DOHH2 (cell line): Measurements from ENCODE around the gene LRRC3B.

Experiments used
- H3F3A ChIP-seq: fragments of 200-600 bp; sonication (generic), shearing (Covaris generic); 2 replicates; pipeline ENCODE4 v1.6.0; 2016; ENCODE audit warnings: antibody characterized with exemption, mild to moderate bottlenecking; ENCODE audit not compliant: control insufficient read depth, insufficient read depth
- H3K27ac ChIP-seq: fragments of 200-600 bp; sonication (generic); 2 replicates; pipeline ENCODE4 v1.5.1; 2014; ENCODE audit warnings: low read depth, mild to moderate bottlenecking, low read length, moderate library complexity
- H3K27me3 ChIP-seq: fragments of 200-600 bp; sonication (generic); 2 replicates; pipeline ENCODE4 v1.6.1; 2014; ENCODE audit warnings: mild to moderate bottlenecking, low read length, mixed read lengths; ENCODE audit not compliant: control insufficient read depth
- H3K36me3 ChIP-seq: fragments of 200-600 bp; sonication (generic); 2 replicates; pipeline ENCODE4 v1.6.1; 2014; ENCODE audit warnings: mild to moderate bottlenecking, low read length, moderate library complexity, mixed read lengths; ENCODE audit not compliant: control insufficient read depth
- H3K4me1 ChIP-seq: fragments of 200-600 bp; sonication (generic); 2 replicates; pipeline ENCODE4 v1.6.1; 2014; ENCODE audit warnings: mild to moderate bottlenecking, low read length, mixed read lengths; ENCODE audit not compliant: control insufficient read depth
- H3K4me2 ChIP-seq: fragments of 200-600 bp; sonication (generic); 2 replicates; pipeline ENCODE4 v1.6.0; 2014; ENCODE audit warnings: mild to moderate bottlenecking, low read length, moderate library complexity
- H3K4me3 ChIP-seq: fragments of 200-600 bp; sonication (generic); 2 replicates; pipeline ENCODE4 v1.5.1; 2014; ENCODE audit warnings: mild to moderate bottlenecking, low read length, mixed read lengths
- H3K79me2 ChIP-seq: fragments of 200-600 bp; sonication (generic); 2 replicates; pipeline ENCODE4 v1.6.1; 2014; ENCODE audit warnings: mild to moderate bottlenecking, low read length, mixed read lengths; ENCODE audit not compliant: control insufficient read depth
- H3K9me2 ChIP-seq: fragments of 200-600 bp; sonication (generic); replicated peaks from 2 replicates; pipeline ENCODE4 v1.6.1; 2014; ENCODE audit warnings: mild to moderate bottlenecking, low read length, mixed read lengths; ENCODE audit not compliant: control insufficient read depth
- H3K9me3 ChIP-seq: fragments of 200-600 bp; sonication (generic); 2 replicates; pipeline ENCODE4 v1.6.1; 2014; ENCODE audit warnings: antibody characterized with exemption, low read length, mixed read lengths; ENCODE audit not compliant: control insufficient read depth, insufficient read depth
- H4K20me1 ChIP-seq: fragments of 200-600 bp; sonication (generic); 2 replicates; pipeline ENCODE4 v1.6.0; 2014; ENCODE audit warnings: low read depth, mild to moderate bottlenecking, antibody characterized with exemption, low read length, moderate library complexity; ENCODE audit not compliant: control insufficient read depth, insufficient read depth
- EZH2phosphoT487 ChIP-seq: fragments of 200-600 bp; sonication (generic); IDR thresholded peaks from 2 replicates; pipeline ENCODE4 v1.6.1; 2017; ENCODE audit warnings: borderline replicate concordance, mild to moderate bottlenecking, antibody characterized with exemption, low read length, moderate library complexity, mixed read lengths
- TF ChIP-seq, protein P1 (sequence below): fragments of 200-600 bp; sonication (generic); IDR thresholded peaks from one replicate; pipeline ENCODE4 v1.5.1; 2014; ENCODE audit warnings: antibody characterized with exemption, mild to moderate bottlenecking, low read depth, low read length; ENCODE audit not compliant: poor library complexity, severe bottlenecking

Gene LRRC3B

DNA sequence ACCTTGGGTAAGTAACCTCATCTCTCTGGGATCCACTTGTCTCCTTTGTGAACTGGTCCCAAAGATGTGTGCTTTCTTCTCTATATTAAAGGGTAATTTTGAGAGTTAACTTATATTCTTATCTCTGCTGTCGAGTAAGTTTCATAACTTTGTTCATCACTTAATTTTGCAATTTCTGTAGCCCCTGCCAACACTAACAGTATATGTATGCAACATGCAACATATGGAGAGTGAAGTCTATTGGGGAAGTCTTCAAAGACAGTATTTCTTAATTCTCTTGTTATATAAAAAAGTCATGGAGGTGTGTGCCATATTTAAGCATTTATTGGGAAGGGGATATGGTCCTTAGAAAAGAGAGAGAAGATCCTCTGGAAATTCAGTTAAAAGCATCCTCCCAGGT is 85.9 kb downstream of the LRRC3B start:
- H3K27ac ChIP-seq: no peak overlapping the region
- no peaks in the 10 kb centered on the region for H3K4me1 ChIP-seq
- no peaks in the 10 kb centered on the region for H3K9me3 ChIP-seq
- H3K4me2 ChIP-seq: no peak overlapping the region
- H3K27me3 ChIP-seq: no peaks in the 10 kb centered on the region
- H4K20me1 ChIP-seq: no peaks in the 10 kb centered on the region
- no peaks in the 10 kb centered on the region for H3K9me2 ChIP-seq
- TF ChIP-seq EZH2phosphoT487: no peak
- TF ChIP-seq, protein P1, sequence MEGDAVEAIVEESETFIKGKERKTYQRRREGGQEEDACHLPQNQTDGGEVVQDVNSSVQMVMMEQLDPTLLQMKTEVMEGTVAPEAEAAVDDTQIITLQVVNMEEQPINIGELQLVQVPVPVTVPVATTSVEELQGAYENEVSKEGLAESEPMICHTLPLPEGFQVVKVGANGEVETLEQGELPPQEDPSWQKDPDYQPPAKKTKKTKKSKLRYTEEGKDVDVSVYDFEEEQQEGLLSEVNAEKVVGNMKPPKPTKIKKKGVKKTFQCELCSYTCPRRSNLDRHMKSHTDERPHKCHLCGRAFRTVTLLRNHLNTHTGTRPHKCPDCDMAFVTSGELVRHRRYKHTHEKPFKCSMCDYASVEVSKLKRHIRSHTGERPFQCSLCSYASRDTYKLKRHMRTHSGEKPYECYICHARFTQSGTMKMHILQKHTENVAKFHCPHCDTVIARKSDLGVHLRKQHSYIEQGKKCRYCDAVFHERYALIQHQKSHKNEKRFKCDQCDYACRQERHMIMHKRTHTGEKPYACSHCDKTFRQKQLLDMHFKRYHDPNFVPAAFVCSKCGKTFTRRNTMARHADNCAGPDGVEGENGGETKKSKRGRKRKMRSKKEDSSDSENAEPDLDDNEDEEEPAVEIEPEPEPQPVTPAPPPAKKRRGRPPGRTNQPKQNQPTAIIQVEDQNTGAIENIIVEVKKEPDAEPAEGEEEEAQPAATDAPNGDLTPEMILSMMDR: no peak
- H3K4me3 ChIP-seq: no peak overlapping the region
- H3K79me2 ChIP-seq: no peaks in the 10 kb centered on the region
- no peaks in the 10 kb centered on the region for H3F3A ChIP-seq
- H3K36me3 ChIP-seq: no peaks in the 10 kb centered on the region

DNA sequence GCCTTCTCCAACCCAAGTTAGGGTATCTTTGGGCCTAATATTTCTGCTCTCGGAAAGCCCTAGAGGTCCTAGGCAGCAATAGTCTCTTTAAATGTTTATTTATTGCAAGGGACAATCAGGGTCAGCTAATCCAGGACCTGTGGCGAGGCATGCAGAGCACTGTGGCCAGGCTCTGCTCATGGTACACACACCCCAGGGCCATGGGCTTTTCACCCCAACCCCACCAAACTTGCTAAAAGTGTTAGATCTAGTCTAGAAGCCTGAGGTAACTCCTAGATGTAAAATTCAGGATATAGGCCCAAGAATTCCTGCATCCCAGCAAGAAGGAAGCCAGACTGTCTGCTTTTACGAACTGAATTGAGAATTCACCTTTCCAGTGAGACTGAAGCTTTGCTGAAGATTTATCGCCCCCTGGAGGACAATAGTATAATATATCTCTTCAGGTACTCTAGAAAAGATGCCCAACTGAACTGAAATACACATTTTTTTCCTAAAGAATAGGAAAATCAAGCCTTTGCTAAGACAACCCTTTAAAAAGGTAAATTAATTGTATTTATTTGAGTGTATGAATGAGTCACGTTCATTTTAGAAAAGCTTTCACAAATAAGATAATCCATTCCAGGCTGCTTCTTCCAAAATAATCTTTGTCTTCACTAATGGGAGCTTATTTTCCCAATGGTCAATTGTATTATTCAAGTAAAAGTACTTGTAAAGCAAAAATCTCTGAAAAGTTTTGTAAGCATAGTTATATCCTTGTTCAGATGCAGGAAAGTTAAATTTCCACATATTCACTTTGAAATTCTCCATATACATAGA is 89.8 kb downstream of the LRRC3B start:
- Histone ChIP-seq H3K79me2 (no peaks in the 10 kb centered on the region), H4K20me1 (no peaks in the 10 kb centered on the region), H3K27ac (no peak overlapping the region), H3K4me3 (no peak overlapping the region), H3K36me3 (no peaks in the 10 kb centered on the region), H3K27me3 (no peaks in the 10 kb centered on the region), H3K9me2 (no peaks in the 10 kb centered on the region), H3K4me2 (no peak overlapping the region), H3K9me3 (no peaks in the 10 kb centered on the region), H3F3A (no peaks in the 10 kb centered on the region), H3K4me1 (no peaks in the 10 kb centered on the region)
- no peak for TF ChIP-seq EZH2phosphoT487
- TF ChIP-seq, protein P1: peak; percentile 82

DNA sequence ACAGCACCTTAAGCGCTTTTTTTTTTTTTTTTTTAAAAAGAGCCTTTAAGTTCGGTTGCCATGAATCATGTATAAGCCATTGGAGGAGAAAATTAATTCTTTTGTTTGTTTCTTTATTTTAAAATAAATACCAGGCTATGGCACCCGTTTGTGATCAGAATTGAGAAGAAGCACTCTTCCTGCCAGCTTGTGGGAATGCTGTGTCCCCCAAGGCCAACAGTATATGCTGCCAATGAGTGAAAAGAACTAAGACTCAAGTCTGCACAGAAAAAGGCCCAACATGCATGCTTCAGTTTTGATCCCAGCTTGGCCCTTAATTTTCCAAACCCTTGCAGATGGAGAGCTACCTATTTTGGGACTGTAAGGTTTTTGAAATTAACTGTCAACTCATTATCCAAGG is 90.5 kb downstream of the LRRC3B start:
- TF ChIP-seq EZH2phosphoT487: no peak
- TF ChIP-seq, protein P1: no peak
- Histone ChIP-seq H3K27ac (no peak overlapping the region), H3K36me3 (no peaks in the 10 kb centered on the region), H3K27me3 (no peaks in the 10 kb centered on the region), H3K4me2 (no peak overlapping the region), H3F3A (no peaks in the 10 kb centered on the region), H3K9me3 (no peaks in the 10 kb centered on the region), H3K9me2 (no peaks in the 10 kb centered on the region), H3K4me1 (no peaks in the 10 kb centered on the region), H4K20me1 (no peaks in the 10 kb centered on the region), H3K4me3 (no peak overlapping the region), H3K79me2 (no peaks in the 10 kb centered on the region)
